IPS-18a (cell line): ENCODE measurements around the gene ENPP7.

Experiments
- H3K27ac ChIP-seq: one replicate; pipeline ENCODE4 v1.5.1; 2013; ENCODE audit warnings: low read length
- H3K27me3 ChIP-seq: one replicate; pipeline ENCODE4 v1.6.1; 2013; ENCODE audit warnings: mild to moderate bottlenecking, low read length; ENCODE audit not compliant: control insufficient read depth, insufficient read depth
- H3K36me3 ChIP-seq: one replicate; pipeline ENCODE4 v1.6.1; 2013; ENCODE audit warnings: low read depth, low read length; ENCODE audit not compliant: control insufficient read depth
- H3K4me1 ChIP-seq: one replicate; pipeline ENCODE4 v1.6.1; 2013; ENCODE audit warnings: low read depth, low read length; ENCODE audit not compliant: control insufficient read depth
- H3K4me3 ChIP-seq: one replicate; pipeline ENCODE4 v1.5.1; 2013; ENCODE audit warnings: low read length
- H3K9ac ChIP-seq: one replicate; pipeline ENCODE4 v1.6.1; 2013; ENCODE audit warnings: mild to moderate bottlenecking, low read length, moderate library complexity
- H3K9me3 ChIP-seq: one replicate; pipeline ENCODE4 v1.6.1; 2013; ENCODE audit warnings: low read depth, low read length; ENCODE audit not compliant: control insufficient read depth

The ENPP7 gene

GRCh38 chr17:79722787-79723186, 8.0 kb upstream of the ENPP7 start:
- Histone ChIP-seq H3K4me3 (no peak overlapping the region), H3K4me1 (no peaks in the 10 kb centered on the region), H3K27me3 (no peaks in the 10 kb centered on the region), H3K9me3 (no peaks in the 10 kb centered on the region), H3K36me3 (no peaks in the 10 kb centered on the region), H3K9ac (no peak overlapping the region), H3K27ac (no peak overlapping the region)

GRCh38 chr17:79728169-79728907, 2.4 kb upstream of the ENPP7 start:
- H3K4me3 ChIP-seq: peak overlapping the region; percentile 35
- no peak overlapping the region for H3K27ac ChIP-seq
- H3K9ac ChIP-seq: no peak overlapping the region

DNA sequence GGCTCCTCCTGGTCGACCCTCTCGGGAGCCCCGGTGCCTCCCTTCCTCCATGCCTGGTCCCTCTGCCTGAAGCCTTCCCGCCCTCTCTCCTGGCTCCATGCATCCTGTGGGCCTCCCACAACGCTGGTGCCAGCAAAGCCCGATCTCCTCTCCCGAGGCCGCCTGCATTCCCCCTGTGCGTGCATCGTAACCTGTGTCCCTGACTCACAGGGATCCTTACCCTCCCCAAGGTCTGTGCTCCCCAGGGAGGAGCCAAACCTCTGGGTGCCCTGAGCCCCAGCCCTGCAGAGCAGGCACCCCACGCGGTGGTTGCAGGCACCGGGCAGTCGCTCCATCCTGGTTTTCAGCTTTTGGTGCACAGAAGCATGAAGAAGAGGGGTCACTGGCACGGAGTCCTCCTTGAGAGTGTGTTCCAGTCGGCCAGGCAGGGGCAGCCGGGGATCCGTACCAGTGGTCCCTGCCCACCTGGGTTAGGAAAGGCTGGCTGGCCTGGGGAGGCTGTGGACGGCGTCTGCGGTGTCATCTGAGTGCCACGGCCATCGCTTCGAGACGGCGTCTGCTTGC, 1.8 kb upstream of the ENPP7 start:
- Histone ChIP-seq H3K9me3 (no peaks in the 10 kb centered on the region), H3K36me3 (no peaks in the 10 kb centered on the region), H3K27me3 (no peaks in the 10 kb centered on the region), H3K9ac (no peak overlapping the region), H3K4me1 (no peaks in the 10 kb centered on the region), H3K4me3 (no peak overlapping the region), H3K27ac (no peak overlapping the region)

More at GRCh38 chr17:79728169-79728907, 2.4 kb upstream of the ENPP7 start:
- Histone ChIP-seq H3K4me1 (no peaks in the 10 kb centered on the region), H3K27me3 (no peaks in the 10 kb centered on the region), H3K36me3 (no peaks in the 10 kb centered on the region), H3K9me3 (no peaks in the 10 kb centered on the region)

GRCh38 chr17:79729761-79730160, 982 bp upstream of the ENPP7 start:
- H3K9ac ChIP-seq: no peak overlapping the region
- H3K27me3 ChIP-seq: no peaks in the 10 kb centered on the region
- H3K9me3 ChIP-seq: no peaks in the 10 kb centered on the region
- H3K4me3 ChIP-seq: no peak overlapping the region
- H3K36me3 ChIP-seq: no peaks in the 10 kb centered on the region
- no peak overlapping the region for H3K27ac ChIP-seq
- H3K4me1 ChIP-seq: no peaks in the 10 kb centered on the region

DNA sequence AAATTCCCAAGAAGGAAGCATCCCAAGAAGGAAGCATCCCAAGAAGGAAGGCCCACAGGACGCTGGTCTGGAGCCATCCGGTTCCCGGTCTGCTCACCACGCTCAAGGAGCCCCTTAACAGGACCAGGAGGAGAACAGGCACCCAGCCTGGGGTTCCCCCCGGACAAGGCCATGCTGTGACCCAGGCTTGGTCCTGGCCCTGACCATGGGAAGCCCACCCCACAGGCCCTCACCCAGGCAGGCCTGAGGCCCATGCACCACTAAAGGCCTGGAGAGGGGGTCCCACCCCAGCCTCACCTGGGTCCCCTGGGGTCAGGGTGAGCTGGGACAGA, 340 bp upstream of the ENPP7 start:
- H3K9me3 ChIP-seq: no peaks in the 10 kb centered on the region
- no peak overlapping the region for H3K9ac ChIP-seq
- no peak overlapping the region for H3K4me3 ChIP-seq
- no peaks in the 10 kb centered on the region for H3K4me1 ChIP-seq
- H3K27me3 ChIP-seq: no peaks in the 10 kb centered on the region
- no peak overlapping the region for H3K27ac ChIP-seq
- no peaks in the 10 kb centered on the region for H3K36me3 ChIP-seq

GRCh38 chr17:79732254-79732653, 1.5 kb downstream of the ENPP7 start:
- no peak overlapping the region for H3K9ac ChIP-seq
- H3K4me3 ChIP-seq: no peak overlapping the region
- H3K27ac ChIP-seq: no peak overlapping the region
- H3K4me1 ChIP-seq: no peaks in the 10 kb centered on the region
- H3K36me3 ChIP-seq: no peaks in the 10 kb centered on the region
- H3K9me3 ChIP-seq: no peaks in the 10 kb centered on the region
- no peaks in the 10 kb centered on the region for H3K27me3 ChIP-seq

- Histone ChIP-seq H3K4me3 (no peak overlapping the region), H3K27me3 (no peaks in the 10 kb centered on the region), H3K4me1 (no peaks in the 10 kb centered on the region), H3K9ac (no peak overlapping the region), H3K36me3 (no peaks in the 10 kb centered on the region), H3K27ac (no peak overlapping the region), H3K9me3 (no peaks in the 10 kb centered on the region)
Measured at GRCh38 chr17:79732804-79733691, 2.3 kb downstream of the ENPP7 start.

- no peak overlapping the region for H3K9ac ChIP-seq
- no peaks in the 10 kb centered on the region for H3K4me1 ChIP-seq
- no peaks in the 10 kb centered on the region for H3K9me3 ChIP-seq
- no peak overlapping the region for H3K4me3 ChIP-seq
- no peaks in the 10 kb centered on the region for H3K36me3 ChIP-seq
- H3K27me3 ChIP-seq: no peaks in the 10 kb centered on the region
- H3K27ac ChIP-seq: no peak overlapping the region
Measured at GRCh38 chr17:79733692-79734070, 2.9 kb downstream of the ENPP7 start.

- no peaks in the 10 kb centered on the region for H3K4me1 ChIP-seq
- no peaks in the 10 kb centered on the region for H3K36me3 ChIP-seq
- no peak overlapping the region for H3K27ac ChIP-seq
- no peak overlapping the region for H3K4me3 ChIP-seq
- H3K9me3 ChIP-seq: no peaks in the 10 kb centered on the region
- H3K9ac ChIP-seq: no peak overlapping the region
- peaks cover 6% of the 10 kb centered on the region for H3K27me3 ChIP-seq
Measured at GRCh38 chr17:79735096-79735495, 4.4 kb downstream of the ENPP7 start.

GRCh38 chr17:79737046-79737921, 6.5 kb downstream of the ENPP7 start:
- Histone ChIP-seq H3K36me3 (no peaks in the 10 kb centered on the region), H3K27me3 (peaks cover 22% of the 10 kb centered on the region), H3K9ac (no peak overlapping the region), H3K9me3 (no peaks in the 10 kb centered on the region), H3K4me1 (no peaks in the 10 kb centered on the region), H3K4me3 (no peak overlapping the region), H3K27ac (no peak overlapping the region)

DNA sequence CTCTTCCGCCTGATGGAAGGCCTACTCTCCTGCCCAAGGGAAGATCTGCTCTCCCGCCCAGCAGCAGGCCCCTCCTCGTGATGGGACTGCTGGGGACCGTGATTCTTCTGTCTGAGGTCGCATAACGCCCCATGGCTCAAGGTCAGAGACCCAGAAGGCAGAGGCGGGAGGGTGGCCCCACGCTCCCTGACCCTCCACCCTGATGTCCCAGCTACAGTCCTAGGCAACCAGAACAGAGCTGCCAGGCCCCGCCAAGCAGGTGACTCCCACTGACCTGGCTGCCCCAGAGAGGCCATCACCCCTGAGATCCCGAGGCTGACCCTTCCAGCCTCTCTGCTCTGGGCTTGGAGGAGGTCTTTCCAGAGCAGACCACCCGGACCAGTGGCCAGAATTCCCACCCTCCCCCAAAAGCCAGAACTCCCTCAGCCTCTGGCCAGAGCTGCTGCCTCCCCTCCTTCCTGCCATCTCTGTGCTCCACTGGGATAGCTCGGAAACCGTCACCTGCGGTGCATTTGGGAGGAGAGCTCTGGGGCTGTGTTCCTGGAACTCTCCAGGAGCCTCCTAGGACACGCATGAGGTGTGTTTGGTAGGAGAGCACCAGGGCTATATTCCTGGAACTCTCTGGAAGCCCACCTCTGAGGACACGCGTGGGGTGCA, 7.3 kb downstream of the ENPP7 start:
- Histone ChIP-seq H3K9me3 (no peaks in the 10 kb centered on the region), H3K4me3 (no peak overlapping the region), H3K36me3 (no peaks in the 10 kb centered on the region), H3K4me1 (no peaks in the 10 kb centered on the region), H3K9ac (no peak overlapping the region), H3K27ac (no peak overlapping the region), H3K27me3 (peaks cover 28% of the 10 kb centered on the region)
